Inflammatory macrophage (primary cell): ENCODE measurements around the gene GLIPR1L2.
"Not testable (repeated sequence)": the region's sequence is repeated elsewhere in the genome, so short reads cannot be mapped to it uniquely, and the experiment has no call there.

Source experiments
- DNase-seq, 2 donors: peaks; one replicate each; pipeline ENCODE4 v3.0.0-alpha.2; 2020 to 2022
- total RNA-seq, 18 experiments: gene quantifications; one replicate each; lab custom pipeline; 2026; ENCODE audit warnings: mixed read lengths in 6 of 18, inconsistent platforms in 2 of 18; lab: John Stamatoyannopoulos, UW

Gene GLIPR1L2
- total RNA-seq = 0 to 0.53 (median 0.15) reads per million in 18 experiments

- peak; percentile 97 to 98 for DNase-seq
Observed at GRCh38 chr12:75390899-75391538, at the start of gene GLIPR1L2. Gene GLIPR1L2 (plus strand): TSS chr12:75391089. CDS start chr12:75391117, 28 bp downstream.

DNA sequence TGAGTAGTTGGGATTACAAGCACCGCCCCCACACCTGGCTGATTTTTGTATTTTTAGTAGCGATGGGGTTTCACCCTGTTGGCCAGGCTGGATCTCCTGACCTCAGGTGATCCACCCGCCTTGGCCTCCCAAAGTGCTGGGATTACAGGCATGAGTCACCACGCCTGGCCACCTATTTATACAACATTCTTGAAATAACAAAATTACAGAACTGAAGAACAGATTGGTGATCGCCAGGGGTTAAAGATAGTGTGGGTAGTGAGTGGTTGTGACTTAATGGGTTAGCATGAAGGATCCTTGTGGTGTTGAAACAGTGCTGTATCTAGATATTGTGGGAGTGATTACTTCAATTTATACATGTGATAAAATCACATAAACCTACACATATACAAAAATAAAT, 49.0 kb upstream of the GLIPR1L2 start:
- no peak for DNase-seq

- no peak for DNase-seq
Observed at GRCh38 chr12:75345531-75345930, 45.4 kb upstream of the GLIPR1L2 start.

- DNase-seq = not testable (repeated sequence)
Observed at GRCh38 chr12:75346215-75346614, 44.7 kb upstream of the GLIPR1L2 start.

DNA sequence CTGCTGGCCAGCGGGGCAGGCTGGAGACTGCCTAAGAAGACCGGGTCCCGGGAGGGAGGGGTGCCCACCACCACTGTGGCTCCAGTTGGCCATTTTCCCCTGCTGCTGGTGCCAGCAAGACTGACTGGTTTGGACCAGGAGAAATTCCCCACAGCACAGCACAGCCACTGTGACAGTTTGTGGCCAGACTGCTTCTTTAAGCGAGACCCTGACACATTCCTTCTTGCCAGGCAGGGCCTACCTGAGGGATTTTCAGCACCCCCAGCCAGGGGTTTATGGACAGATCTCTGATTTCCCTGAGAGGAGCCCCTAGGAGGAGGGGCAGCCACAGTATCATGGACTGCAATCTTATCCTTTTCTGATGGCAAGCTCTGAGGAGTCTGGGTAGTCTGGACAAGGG, 40.9 kb upstream of the GLIPR1L2 start:
- DNase-seq = no peak

GRCh38 chr12:75350413-75350812, 40.5 kb upstream of the GLIPR1L2 start:
- no peak for DNase-seq

- DNase-seq = no peak
Observed at GRCh38 chr12:75354011-75354410, 36.9 kb upstream of the GLIPR1L2 start.

- DNase-seq = no peak
Observed at GRCh38 chr12:75360920-75361319, 30.0 kb upstream of the GLIPR1L2 start.

DNA sequence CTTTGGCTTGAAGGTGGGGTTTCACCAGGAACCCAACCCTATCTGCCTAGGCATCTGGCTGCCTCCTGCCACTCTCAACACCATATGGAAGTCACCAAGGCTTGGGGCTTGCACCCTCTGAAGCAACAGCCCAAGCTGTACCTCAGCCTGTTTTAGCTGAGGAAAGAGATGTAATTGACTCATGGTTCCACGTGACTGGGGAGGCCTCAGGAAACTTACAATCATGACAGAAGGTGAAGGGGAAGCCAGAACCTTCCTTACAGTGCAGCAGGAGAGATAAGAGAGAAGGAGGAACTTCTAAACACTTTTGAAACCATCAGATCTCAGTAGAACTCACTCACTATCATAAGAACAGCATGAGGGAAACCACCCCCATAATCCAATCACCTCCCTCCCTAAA, 29.5 kb upstream of the GLIPR1L2 start:
- no peak for DNase-seq

DNA sequence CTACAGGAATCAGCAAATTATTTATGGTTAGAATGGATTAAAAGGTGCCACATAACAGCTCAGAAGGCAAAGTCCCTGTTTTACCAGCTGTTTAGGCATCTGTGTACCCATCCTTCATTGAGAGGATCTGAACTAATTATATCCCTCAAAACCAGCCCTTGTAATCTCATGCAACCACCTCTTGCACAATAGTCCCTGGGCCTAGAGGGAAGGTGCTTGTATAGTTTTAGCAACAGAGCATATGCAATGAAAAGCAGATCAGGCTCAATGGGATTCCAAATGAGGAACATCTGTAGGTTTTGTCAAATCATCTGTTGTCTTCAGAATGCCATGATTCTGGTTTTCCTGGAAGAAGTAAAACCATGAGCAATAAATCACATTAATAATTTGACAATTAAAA, 26.0 kb upstream of the GLIPR1L2 start:
- DNase-seq = peak; percentile 72 to 76

DNA sequence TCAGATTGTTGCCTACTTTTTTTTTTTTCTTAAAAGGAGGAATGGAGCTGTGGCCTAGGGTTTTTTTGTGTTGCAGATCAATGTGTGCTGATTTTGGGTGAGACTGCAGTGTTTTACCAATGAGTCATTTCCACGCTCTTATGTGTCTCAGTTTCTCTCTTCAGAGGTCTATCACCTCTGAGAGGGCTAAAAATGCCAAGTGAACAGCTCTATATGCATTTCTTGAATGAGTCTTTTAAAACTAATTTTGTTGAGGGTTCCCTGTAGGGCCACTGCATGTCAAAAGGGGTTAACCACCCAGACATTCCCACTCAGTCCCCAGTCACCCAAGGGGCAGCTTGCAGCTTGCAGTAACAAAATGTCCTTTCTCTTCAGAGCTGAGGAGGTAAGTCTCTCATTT, 24.3 kb upstream of the GLIPR1L2 start:
- DNase-seq = no peak

GRCh38 chr12:75374971-75375370, 15.9 kb upstream of the GLIPR1L2 start:
- no peak for DNase-seq

DNA sequence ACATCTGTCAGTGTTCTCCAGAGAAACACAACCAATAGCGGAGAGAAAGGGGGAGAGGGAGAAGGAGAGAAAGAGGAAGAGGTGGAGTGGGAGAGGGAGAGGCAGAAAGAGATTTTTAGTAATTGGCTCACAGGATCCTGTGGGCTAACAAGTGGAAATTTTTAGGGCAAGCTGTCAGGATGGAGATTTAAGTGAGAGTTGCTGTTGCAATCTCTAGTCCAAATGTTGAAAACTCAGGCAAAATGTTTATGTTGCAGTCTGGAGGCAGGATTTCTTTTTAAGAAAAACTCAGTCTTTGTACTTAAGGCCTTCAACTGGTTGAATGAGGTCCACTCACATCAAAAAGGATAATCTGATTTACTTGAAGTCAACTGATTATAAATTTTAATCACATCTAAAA, 12.5 kb upstream of the GLIPR1L2 start:
- DNase-seq = no peak

DNA sequence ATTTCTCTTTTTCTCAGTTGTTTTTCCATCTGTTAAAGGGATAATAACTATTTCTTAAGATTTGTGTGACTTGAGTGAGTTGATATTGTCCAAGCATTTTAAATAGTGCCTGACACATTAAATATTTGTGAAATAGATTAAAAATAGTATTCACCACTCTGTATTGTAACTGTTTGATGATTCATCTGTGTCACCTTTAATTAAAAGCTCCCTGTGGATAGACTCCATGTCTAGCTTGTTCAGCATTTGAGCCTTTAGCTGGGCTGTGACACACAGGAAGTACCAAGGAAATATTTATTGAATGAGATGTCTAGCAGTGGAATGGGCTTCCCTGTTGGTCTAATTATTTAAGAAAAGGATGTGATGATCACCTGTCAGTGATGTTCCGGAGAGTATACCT, 1.8 kb upstream of the GLIPR1L2 start:
- DNase-seq = no peak

DNA sequence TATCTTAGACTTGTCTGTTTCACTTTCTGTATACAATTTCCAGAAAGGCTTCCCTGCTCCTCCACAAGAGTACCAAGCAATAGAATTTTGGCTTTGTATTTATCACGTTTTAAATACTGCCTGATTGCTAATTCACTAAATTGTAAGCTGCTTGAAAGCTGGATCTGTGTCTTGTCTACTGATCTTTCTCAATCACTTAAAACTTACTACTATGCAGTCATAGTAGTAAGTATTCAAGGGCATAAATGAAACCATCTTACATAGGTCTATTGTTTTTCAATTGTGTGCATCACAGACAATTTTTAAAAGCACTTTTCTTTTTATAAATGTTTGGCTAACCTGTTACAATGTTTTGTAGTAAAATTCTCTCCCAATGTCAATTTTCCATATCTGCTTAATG, 1.2 kb upstream of the GLIPR1L2 start:
- DNase-seq = no peak

DNA sequence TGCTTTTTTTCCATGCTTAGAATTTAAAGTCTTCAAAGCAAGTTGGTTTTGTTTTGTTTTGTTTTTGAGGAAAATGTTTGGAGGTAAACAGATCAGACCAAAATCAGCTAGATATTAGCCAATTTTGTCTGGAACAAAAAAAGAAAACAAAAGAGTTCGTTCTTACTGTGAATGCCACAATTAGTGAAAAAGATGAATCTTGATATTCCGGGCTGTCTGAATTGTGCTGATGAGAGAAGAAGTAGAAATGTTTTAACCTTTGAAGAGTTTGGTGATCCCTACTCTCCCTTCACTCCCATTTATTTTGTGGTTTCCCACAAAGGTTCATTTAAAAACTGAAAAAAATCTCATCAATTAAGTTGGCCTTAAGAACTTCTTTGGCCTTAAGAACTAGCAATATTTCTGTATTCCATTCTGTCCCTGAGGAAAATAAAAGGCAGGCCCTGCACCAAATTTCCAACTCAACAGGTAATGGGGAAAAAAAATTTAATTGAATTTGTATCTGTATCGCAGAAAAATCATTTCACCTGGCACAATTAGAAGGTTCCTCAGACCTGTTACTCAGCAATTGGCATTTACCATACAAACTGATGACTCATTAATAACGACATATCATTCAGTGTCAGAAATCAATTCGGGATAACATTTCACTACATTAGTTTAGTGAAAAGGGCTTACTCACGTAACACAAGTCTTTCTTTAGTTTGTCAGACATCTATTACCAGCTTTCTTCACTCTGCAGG, 562 bp upstream of the GLIPR1L2 start:
- DNase-seq = no peak

DNA sequence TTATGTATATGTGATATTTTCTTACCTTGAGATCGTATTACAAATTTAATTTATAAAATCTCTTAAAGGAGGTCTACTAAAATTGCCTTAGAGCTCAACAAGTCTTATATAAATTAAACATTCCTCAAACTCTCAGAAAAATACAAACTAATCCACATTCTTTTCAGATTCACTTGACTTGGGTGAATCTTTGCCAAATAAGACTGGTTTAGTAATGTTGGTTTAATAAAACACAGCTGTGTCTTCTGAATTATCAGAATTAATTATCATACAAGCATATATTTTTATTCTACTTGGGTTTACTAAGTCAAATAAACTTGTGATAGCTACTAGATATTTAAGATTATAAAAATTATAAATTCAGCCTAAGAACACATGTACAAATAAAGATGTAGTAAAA, 13.3 kb downstream of the GLIPR1L2 start:
- no peak for DNase-seq

DNA sequence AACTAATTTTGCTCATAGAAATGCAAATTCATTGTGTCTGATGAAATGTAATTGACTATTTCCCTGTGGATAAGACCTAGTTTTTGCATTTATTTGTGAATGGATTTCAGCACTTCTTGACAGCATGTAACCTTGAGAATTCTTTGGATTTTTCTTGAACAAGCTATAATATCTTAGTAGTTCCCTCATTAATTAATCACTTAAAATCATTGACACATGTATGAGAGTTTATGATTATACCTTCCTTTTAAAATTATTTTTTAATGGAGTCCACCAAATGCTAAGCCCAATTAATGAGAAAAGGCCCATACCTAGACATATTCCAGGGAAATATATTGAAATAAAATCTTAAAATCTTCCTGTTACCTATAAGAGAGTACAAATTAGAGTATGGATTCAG, 16.8 kb downstream of the GLIPR1L2 start:
- no peak for DNase-seq

- no peak for DNase-seq
Observed at GRCh38 chr12:75409830-75410229, 18.9 kb downstream of the GLIPR1L2 start.

GRCh38 chr12:75414671-75415070, 23.8 kb downstream of the GLIPR1L2 start:
- DNase-seq = no peak

GRCh38 chr12:75419841-75420240, 29.0 kb downstream of the GLIPR1L2 start:
- DNase-seq = no peak

DNA sequence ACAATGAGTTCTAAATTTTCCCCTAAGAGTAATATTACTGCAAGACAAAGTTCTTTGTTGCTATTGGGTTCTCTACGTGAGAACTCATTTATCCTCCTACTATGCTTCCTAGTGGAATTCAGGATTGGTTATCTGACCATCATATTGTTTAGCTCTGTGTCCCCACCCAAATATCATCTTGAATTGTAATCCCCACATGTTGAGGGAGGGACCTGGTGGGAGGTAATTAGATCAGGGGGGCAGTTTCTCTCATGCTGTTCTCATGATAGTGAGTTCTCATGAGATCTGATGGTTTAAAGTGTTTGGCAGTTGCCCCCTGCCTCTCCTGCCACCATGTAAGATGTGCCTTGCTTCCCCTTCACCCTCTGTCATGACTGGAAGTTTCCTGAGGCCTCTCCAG, 36.6 kb downstream of the GLIPR1L2 start:
- DNase-seq = no peak

GRCh38 chr12:75428767-75429166, 37.9 kb downstream of the GLIPR1L2 start:
- DNase-seq = no peak

DNA sequence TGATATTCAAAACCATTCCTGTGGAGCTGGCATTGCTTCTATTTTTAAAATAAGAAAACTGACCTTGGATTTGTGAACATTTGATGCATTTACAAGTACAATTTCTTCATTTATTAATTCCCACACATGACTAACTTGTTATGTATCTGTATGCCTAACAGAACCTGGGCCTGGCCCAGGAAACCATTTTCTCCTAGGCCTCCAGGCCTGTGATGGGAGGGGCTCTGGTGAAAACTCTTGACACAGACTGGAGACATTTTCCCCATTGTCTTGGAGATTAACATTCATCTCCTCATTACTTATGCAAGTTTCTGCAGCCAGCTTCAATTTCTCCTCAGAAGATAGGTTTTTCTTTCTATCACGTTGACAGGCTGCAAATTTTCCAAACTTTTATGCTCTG, 42.0 kb downstream of the GLIPR1L2 start:
- DNase-seq = no peak
